NCI-H345 treated with DMSO at 0.1 percent for 48 hours (cell line): ENCODE measurements around the gene SHISA6.

ENCODE experiments used
- DNase-seq: peaks from one replicate; lab custom pipeline; 2025; ENCODE audit not compliant: unreplicated experiment; lab: John Stamatoyannopoulos, UW

SHISA6 gene

DNA sequence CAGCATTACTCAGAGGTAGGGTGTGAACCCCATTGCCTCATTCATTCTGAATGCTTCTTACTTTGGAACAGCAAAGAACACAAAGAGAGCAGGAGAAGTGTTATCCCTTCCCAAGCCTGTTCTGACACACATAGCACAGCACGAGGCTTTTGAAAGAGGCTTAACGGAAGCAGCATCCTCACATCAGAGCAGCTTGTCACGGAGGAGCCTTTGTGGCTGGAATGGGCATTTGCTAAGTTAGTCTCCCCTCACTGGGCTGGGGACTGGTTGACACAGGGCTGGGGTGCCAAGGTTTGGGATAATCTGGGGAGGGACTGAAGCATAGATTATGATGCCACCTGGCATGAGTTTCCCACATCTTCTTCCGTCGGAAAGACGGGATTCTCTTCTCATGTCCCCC lies 189.7 kb downstream of the SHISA6 start:
- no peak for DNase-seq

DNA sequence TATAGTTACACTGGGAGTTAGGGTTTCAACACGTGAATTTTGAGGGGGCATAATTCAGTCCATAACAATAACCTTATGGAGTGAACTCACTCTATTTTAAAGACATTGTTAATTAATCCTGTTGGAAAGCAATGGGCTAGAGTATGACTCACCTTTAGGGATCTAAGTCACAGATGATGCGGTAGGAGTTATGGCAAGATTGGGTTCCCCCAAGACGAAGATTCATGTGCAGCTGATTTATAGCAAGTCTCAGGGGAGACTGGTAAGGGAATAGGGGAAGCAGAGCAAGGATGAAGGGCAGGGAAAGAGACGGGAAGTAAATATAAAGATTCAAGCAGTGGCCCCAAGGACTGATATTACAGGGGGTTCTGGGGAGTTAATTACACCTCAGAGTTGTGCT lies 197.7 kb downstream of the SHISA6 start:
- DNase-seq, result no peak

- no peak for DNase-seq
Measured at GRCh38 chr17:11441004-11441403, 200.0 kb downstream of the SHISA6 start.

DNA sequence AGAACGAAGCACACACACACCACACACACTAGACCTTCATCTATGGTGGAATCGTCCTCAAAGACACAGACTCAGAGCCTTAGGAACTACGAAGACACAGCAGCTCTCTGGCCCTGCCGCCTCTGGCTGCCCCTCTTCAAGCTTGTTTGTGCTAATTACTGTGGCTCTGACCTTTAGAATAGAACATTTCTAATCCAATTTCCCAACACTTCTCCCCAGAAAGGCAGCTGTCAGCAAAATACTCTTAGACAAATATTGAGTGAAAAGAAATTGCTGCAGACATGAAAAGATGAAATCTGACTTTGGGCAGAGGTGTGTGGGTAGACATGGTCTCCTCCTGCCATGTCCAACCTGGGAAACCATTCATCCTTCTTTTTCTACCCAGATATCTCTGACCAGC lies 205.3 kb downstream of the SHISA6 start:
- no peak for DNase-seq

GRCh38 chr17:11454096-11454495 lies 213.1 kb downstream of the SHISA6 start:
- no peak for DNase-seq

- DNase-seq, result no peak
Measured at GRCh38 chr17:11458279-11458678, 217.3 kb downstream of the SHISA6 start.

DNA sequence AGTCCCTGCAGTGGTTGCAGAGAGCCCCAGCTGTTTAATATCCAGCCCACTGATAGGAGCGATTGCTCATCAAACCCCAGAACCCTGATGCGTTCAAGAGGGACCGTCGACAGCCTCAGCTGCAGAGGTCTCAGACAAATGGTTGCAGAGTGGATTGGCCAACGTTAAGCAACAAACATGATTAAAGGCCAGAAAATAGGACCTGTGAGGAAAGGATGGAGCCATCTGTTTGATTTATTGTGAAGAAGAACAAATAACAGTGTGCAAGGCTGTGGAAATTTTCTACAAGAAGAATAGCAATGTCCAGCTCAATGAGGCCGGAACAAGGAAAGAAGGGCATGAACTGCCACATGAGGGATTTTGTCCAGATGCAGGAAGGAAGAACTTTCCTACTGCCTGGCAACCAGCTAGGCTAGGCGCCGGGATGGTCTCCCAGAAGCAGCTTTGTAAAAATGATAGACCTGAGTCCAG lies 218.9 kb downstream of the SHISA6 start:
- DNase-seq, result no peak

- DNase-seq, result no peak
Measured at GRCh38 chr17:11461993-11462548, 221.1 kb downstream of the SHISA6 start.

DNA sequence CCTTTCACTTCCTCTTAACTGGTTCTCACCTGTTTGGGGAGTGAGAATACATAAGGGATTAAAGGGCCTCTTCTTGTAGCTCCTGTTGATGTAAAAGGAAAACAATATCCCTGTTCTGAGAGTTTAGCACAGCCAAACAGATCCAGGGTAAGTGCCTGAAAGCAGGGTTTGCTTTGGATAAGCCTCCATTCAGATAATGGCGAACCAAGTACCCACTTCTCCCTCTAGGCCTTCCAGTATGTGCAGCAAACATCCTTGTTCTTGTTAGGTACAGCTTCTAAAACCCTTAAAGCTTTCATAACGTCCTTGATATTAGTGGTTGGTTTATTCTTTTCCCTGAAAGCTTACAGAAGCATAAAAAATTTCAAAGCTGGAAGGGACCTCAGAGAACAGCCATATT lies 226.6 kb downstream of the SHISA6 start:
- peak; percentile 7 for DNase-seq

DNA sequence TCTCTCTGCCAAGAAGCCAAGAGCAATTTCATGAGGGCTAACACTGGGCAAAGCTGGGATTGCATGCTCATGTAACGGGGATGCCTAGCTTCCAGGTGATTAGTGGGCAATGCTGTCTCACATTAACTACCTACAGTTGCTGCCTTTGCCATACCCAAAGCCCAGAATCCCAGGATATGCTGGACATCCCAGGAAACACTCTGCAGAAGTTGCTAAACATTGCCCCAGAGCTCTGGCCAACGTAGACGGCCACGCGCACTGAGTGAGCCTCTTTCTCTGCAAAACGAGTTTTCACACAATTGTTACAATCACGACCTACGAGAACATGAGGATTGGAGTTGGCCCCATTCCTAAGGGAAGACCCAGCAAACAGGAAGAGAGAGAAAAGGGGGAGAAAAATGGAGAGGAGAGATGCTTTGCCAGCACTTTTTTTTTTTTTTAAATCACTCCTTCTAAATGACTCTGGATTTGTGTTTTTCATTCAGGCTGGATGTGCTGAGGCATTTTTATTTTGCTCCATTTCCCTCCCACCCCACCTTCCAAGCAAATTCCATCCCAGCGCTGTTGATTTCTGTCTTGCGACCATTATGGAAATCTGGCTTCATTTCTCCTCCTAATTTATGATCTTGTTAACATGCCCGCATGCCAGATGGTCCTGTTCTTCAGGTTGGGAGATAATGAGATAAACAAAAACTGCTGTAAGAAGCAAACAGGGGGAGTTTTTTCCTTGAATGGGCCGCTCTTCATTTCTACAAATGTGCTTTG lies 244.5 kb downstream of the SHISA6 start:
- DNase-seq, result no peak

GRCh38 chr17:11486101-11486867 lies 245.3 kb downstream of the SHISA6 start:
- no peak for DNase-seq

GRCh38 chr17:11486868-11487310 lies 245.9 kb downstream of the SHISA6 start:
- DNase-seq, result no peak

DNA sequence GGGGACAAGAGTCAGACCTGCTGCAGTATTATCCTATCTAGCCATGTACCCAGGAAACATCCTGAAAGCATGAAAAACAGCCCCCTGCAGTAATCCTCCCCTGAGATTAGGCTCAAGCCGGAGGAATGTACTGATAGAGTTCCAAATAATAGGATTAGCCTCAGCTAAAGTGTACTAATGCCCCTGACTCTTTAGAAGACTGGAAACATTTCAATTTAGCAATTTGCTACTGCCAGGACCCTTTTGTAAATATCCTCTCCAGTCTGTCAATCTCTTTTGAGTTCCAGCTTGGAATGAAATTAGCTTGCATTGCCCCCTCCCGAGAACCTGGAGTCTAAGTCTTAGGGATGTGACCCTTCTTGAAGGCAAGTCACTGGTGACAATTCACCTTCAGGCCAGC lies 246.5 kb downstream of the SHISA6 start:
- no peak for DNase-seq

GRCh38 chr17:11488407-11488806 lies 247.4 kb downstream of the SHISA6 start:
- no peak for DNase-seq

DNA sequence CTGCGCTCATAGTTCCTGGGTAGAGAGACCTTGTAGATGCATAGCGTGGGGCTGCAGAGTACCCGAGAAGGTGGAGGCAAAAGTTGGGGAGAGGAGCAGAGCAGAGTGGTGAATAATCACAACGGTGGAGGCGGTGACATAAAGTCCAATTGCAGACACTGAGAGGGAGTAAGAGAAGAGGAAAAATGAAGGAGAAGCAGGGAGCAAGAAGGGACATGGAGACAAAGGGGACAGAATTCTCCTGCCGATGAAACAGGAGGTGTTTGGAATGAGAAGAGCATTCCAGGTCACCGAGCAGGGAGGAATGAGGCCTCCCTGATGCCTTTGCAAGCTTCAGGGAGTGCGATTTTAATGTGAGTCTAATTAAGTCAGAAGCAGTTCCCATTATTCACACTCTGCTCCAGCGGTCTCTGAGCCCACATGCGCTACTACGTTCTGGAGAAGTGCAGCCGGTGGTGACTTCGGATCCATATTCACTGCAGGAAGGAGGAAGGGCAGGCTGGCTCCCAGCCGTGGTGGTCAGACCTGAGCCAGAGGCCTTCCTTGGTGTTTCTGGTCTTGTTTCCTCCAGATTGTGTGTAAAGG lies 249.2 kb downstream of the SHISA6 start:
- no peak for DNase-seq

GRCh38 chr17:11492511-11492910 lies 251.5 kb downstream of the SHISA6 start:
- no peak for DNase-seq

DNA sequence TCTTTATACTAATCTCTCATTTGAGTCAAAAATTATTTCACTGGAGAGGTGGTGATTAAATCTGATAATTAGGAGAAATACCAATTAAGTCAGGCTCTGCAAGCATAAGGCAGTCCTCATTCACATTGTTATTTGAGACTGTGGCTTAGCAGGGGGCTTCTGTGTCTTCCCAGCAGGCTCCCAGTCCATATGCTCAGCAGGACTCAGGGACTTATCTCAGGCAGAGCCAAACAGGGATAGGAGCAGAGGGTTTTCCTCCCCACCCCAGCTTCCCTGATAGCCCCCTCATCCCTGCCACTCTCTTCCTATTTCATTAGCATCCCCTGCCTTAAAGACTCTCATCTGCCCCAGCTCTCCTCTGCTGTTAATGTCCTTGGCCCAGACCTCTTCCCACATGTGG lies 252.9 kb downstream of the SHISA6 start:
- no peak for DNase-seq

DNA sequence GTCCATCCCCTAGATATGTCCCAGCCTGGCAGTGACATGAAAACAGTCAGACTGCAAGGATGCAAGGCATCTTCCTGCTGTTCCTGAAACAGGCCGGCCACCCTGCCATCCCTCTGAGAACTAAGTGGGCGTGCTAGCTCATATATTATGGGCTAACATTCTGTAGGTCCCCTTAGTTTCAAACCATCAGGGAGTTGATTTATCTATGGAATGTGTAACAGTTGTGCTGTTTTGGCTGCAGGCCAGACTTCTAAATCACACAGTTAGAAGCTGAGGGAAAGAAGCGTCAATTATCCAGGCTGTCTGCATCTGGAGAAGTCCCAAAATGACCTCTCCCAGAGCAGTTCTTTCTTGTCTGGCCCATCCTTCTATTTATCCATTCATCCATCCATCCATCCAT lies 254.6 kb downstream of the SHISA6 start:
- DNase-seq, result no peak

GRCh38 chr17:11499881-11500280 lies 258.9 kb downstream of the SHISA6 start:
- DNase-seq, result no peak

DNA sequence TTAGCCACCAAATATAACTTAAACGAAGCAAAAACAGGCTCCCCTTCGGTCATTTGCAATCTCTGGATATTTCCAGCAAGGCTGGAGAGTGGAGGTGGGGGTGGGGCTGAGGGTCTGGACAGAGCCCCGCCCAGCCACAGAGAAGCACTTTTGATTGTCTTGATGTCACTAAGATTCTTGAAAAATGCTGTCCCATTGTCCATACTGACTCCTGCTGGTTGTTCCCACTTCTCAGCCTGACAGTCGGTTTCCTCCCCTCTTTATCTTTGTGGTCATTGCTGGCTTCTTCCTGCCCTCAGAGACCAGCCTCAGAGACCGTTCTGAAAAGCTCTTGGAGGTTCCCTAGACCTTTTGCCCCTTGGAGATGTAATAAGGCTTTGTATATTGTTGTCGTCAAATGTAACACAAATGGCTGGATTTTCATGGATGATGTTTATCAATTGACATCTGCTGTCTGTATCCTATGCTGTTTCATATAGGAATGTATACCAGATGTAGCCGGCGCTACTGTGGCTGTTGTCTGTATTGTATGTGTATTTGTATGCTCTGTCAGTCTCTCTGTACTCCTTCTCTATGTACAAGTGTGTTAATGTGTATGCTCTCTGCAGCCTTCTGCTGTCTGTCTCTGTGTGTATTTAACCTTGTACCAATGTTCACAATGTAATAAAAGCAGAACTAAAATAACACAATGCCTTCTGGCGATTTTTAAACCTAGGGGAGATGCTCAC lies 262.5 kb downstream of the SHISA6 start:
- DNase-seq, result no peak

GRCh38 chr17:11506635-11507034 lies 265.6 kb downstream of the SHISA6 start:
- no peak for DNase-seq
